ENCODE results near the gene WSCD2.

- TF ChIP-seq CTCF (conservative IDR thresholded peaks at IDR 0.05; ENCODE audit: low read length) (no peak), EZH2phosphoT487 (IDR thresholded peaks at IDR 0.05; ENCODE audit: borderline replicate concordance, low read depth, low read length) (no peak)
These were observed 64.4 kb downstream of the WSCD2 start for GRCh38 chr12:108193493-108193892.
